Ammon's horn (tissue), 1 donor: ENCODE measurements around the gene RIC1.
A peak's percentile ranks its signal among the peaks of the same experiment; 100 is the strongest.
"Not testable (repeated sequence)": the region's sequence is repeated elsewhere in the genome, so short reads cannot be mapped to it uniquely, and the experiment has no call there.

Experiments used
- DNase-seq: peaks from one replicate; pipeline ENCODE4 v3.0.0-alpha.2; 2016; ENCODE audit warnings: low spot score

Gene RIC1

GRCh38 chr9:5628530-5629311, at the start of gene RIC1:
TSS of gene RIC1 (plus strand) at chr9:5629107. CDS start at chr9:5629310, 203 bp downstream.
- DNase-seq: peak; percentile 96

- DNase-seq: no peak
Observed at GRCh38 chr9:5579881-5580280, 49.0 kb upstream of the RIC1 start.

GRCh38 chr9:5580650-5581049, 48.3 kb upstream of the RIC1 start:
- DNase-seq: no peak

GRCh38 chr9:5581706-5582105, 47.2 kb upstream of the RIC1 start:
- DNase-seq: not testable (repeated sequence)

- peak; percentile 15 for DNase-seq
Observed at GRCh38 chr9:5582835-5583195, 46.1 kb upstream of the RIC1 start.

- DNase-seq: no peak
Observed at GRCh38 chr9:5586391-5586802, 42.5 kb upstream of the RIC1 start.

GRCh38 chr9:5587024-5587423, 41.9 kb upstream of the RIC1 start:
- no peak for DNase-seq

- DNase-seq: no peak
Observed at GRCh38 chr9:5592231-5592630, 36.7 kb upstream of the RIC1 start.

- DNase-seq: no peak
Observed at GRCh38 chr9:5592904-5593303, 36.0 kb upstream of the RIC1 start.

- no peak for DNase-seq
Observed at GRCh38 chr9:5593904-5594303, 35.0 kb upstream of the RIC1 start.

- DNase-seq: no peak
Observed at GRCh38 chr9:5596173-5596572, 32.7 kb upstream of the RIC1 start.

GRCh38 chr9:5608298-5609225, 20.3 kb upstream of the RIC1 start:
- DNase-seq: peak; percentile 26

- DNase-seq: no peak
Observed at GRCh38 chr9:5609226-5609596, 19.7 kb upstream of the RIC1 start.

GRCh38 chr9:5610491-5610890, 18.4 kb upstream of the RIC1 start:
- no peak for DNase-seq

GRCh38 chr9:5611321-5612184, 17.4 kb upstream of the RIC1 start:
- DNase-seq: no peak

GRCh38 chr9:5612185-5612530, 16.7 kb upstream of the RIC1 start:
- no peak for DNase-seq

- no peak for DNase-seq
Observed at GRCh38 chr9:5614192-5614591, 14.7 kb upstream of the RIC1 start.

- DNase-seq: no peak
Observed at GRCh38 chr9:5614985-5615384, 13.9 kb upstream of the RIC1 start.

- DNase-seq: peak; percentile 16
Observed at GRCh38 chr9:5617749-5618148, 11.2 kb upstream of the RIC1 start.

- no peak for DNase-seq
Observed at GRCh38 chr9:5620494-5620893, 8.4 kb upstream of the RIC1 start.

- DNase-seq: no peak
Observed at GRCh38 chr9:5621327-5621726, 7.6 kb upstream of the RIC1 start.

- DNase-seq: no peak
Observed at GRCh38 chr9:5622016-5622415, 6.9 kb upstream of the RIC1 start.
